Cardiac muscle cell (in vitro differentiated cells and primary cell): ENCODE results near the gene RTKN. TPM values are rescaled to one million over a fixed set of nuclear protein-coding genes. Genes with fewer than 3 reads are reported as not detected.
A peak's percentile ranks its signal among the peaks of the same experiment; 100 is the strongest.
"Not testable (repeated sequence)": the region's sequence is repeated elsewhere in the genome, so short reads cannot be mapped to it uniquely, and the experiment has no call there.

Source experiments
- DNase-seq, 2 donors: peaks; one replicate each; pipeline versions ENCODE4 v3.0.0 to v3.0.0-alpha.2; 2010 to 2017; ENCODE audit warnings: low read depth in 1 of 2, low spot score in 1 of 2
- H3K27ac ChIP-seq: fragments of 200-600 bp; sonication (generic); 2 replicates; pipeline ENCODE4 v1.5.1; 2016
- H3K27me3 ChIP-seq: fragments of 200-600 bp; sonication (generic); 2 replicates; pipeline ENCODE4 v1.6.0; 2016; ENCODE audit warnings: control low read depth
- H3K36me3 ChIP-seq: fragments of 200-600 bp; sonication (generic); 2 replicates; pipeline ENCODE4 v1.5.1; 2016; ENCODE audit warnings: control low read depth
- H3K4me1 ChIP-seq: fragments of 200-600 bp; sonication (generic); 2 replicates; pipeline ENCODE4 v1.8.1; 2017; ENCODE audit warnings: low read depth, mild to moderate bottlenecking, mixed run types
- H3K4me3 ChIP-seq: fragments of 200-600 bp; sonication (generic); 2 replicates; pipeline ENCODE4 v1.5.1; 2016; ENCODE audit warnings: mild to moderate bottlenecking
- H3K9me3 ChIP-seq: fragments of 200-600 bp; sonication (generic); 2 replicates; pipeline ENCODE4 v1.5.1; 2017; ENCODE audit warnings: low read depth, mild to moderate bottlenecking, control low read depth
- polyA plus RNA-seq: library from polyadenylated mRNA; unstranded; fragments of >200 nt; fragmentation: Nextera tagmentation; extraction: Ambion mirVana; gene quantifications from 2 replicates; pipeline ENCODE4 v1.2.1, GENCODE V29; 2016
- total RNA-seq: library from RNA; depleted of rRNA; stranded (reverse); fragments of >200 nt; gene quantifications from 2 replicates; pipeline ENCODE4 v1.2.3, GENCODE V29; 2016
- TF ChIP-seq, protein P1 (sequence below): IDR thresholded peaks from 2 replicates; pipeline ENCODE4 v1.5.1; 2012; ENCODE audit warnings: low read depth, mild to moderate bottlenecking, low read length

RTKN gene, protein sequence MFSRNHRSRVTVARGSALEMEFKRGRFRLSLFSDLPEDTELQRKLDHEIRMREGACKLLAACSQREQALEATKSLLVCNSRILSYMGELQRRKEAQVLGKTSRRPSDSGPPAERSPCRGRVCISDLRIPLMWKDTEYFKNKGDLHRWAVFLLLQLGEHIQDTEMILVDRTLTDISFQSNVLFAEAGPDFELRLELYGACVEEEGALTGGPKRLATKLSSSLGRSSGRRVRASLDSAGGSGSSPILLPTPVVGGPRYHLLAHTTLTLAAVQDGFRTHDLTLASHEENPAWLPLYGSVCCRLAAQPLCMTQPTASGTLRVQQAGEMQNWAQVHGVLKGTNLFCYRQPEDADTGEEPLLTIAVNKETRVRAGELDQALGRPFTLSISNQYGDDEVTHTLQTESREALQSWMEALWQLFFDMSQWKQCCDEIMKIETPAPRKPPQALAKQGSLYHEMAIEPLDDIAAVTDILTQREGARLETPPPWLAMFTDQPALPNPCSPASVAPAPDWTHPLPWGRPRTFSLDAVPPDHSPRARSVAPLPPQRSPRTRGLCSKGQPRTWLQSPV
- total RNA-seq: 41.1 and 53.3 TPM in 2 replicates
- 53.3 and 61.7 TPM in 2 replicates for polyA plus RNA-seq

DNA sequence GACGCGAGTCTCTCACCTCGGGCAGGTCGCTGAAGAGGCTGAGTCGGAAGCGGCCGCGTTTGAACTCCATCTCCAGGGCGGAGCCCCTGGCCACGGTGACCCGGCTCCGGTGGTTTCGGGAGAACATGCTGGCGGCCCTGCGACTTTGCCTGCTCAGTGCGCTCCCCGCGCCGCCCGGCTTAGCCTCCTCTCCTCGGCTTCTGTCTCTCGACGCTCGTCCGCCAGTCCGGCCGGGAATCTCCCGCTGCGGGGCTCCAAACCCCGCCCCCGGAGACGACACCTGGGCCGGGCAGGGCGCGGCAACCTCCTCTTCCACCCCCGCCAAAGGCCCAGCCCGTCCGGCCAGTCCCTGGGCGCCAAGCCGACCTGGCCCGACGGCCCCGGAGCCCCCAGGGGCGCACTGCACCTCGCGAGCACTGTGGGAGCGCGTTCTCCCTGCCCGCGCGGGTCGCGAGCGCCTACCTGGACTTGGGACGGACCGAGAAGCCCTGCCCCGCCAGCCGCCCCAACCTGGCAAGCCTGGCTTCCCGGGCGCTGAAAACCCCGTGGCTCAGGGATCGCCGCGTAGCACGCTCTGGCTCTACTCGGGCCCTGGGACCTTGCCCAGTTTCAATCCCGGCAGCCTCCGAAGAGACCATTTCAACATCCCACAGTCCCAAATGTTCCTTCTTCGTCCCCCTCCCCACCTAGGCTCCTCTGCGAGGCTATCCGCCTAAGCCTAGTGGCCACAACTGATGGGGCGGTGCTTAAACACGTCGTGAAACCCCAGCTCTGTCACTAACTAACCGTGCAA is at the start of gene RTKN:
RTKN (minus strand) TSS at position 248 of the 793 bp plus-strand sequence; CDS start at position 127, 121 bp downstream.
- TF ChIP-seq, protein P1, sequence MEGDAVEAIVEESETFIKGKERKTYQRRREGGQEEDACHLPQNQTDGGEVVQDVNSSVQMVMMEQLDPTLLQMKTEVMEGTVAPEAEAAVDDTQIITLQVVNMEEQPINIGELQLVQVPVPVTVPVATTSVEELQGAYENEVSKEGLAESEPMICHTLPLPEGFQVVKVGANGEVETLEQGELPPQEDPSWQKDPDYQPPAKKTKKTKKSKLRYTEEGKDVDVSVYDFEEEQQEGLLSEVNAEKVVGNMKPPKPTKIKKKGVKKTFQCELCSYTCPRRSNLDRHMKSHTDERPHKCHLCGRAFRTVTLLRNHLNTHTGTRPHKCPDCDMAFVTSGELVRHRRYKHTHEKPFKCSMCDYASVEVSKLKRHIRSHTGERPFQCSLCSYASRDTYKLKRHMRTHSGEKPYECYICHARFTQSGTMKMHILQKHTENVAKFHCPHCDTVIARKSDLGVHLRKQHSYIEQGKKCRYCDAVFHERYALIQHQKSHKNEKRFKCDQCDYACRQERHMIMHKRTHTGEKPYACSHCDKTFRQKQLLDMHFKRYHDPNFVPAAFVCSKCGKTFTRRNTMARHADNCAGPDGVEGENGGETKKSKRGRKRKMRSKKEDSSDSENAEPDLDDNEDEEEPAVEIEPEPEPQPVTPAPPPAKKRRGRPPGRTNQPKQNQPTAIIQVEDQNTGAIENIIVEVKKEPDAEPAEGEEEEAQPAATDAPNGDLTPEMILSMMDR: no peak
- H3K9me3 ChIP-seq: no peaks in the 10 kb centered on the region
- peak within 1 kb of the TSS; percentile 98 for H3K27ac ChIP-seq
- H3K4me1 ChIP-seq: peaks cover 14% of the 10 kb centered on the region
- peak; percentile 41 to 58 for DNase-seq
- H3K36me3 ChIP-seq: no peaks in the 10 kb centered on the region
- H3K4me3 ChIP-seq: peak within 1 kb of the TSS; percentile 41
- no peaks in the 10 kb centered on the region for H3K27me3 ChIP-seq

DNA sequence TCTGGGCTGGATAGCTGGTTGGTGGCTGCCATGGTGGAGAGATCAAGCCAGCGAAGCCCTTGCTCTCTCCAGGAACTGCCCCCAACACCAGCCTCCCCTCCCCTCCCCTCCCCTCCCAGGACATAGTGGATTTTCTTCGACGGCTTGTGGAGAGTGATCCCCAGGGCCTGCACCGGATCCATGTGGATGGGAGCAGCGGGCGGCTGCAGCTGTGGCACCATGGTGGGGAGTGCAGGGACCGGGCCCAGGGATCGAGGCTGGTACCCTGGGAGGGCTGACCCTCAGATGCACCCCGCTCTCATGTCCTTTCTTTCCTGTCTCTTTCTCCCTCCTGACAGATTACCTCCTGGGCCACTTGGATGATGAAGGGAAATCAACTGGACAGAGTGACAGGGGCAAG is 48.2 kb upstream of the RTKN start:
- Histone ChIP-seq H3K4me1 (no peaks in the 10 kb centered on the region), H3K27ac (no peak overlapping the region), H3K27me3 (peaks cover under 1% of the 10 kb centered on the region), H3K36me3 (peaks cover 24% of the 10 kb centered on the region), H3K4me3 (no peak overlapping the region), H3K9me3 (no peaks in the 10 kb centered on the region)
- DNase-seq: no peak
- TF ChIP-seq, protein P1: no peak

DNA sequence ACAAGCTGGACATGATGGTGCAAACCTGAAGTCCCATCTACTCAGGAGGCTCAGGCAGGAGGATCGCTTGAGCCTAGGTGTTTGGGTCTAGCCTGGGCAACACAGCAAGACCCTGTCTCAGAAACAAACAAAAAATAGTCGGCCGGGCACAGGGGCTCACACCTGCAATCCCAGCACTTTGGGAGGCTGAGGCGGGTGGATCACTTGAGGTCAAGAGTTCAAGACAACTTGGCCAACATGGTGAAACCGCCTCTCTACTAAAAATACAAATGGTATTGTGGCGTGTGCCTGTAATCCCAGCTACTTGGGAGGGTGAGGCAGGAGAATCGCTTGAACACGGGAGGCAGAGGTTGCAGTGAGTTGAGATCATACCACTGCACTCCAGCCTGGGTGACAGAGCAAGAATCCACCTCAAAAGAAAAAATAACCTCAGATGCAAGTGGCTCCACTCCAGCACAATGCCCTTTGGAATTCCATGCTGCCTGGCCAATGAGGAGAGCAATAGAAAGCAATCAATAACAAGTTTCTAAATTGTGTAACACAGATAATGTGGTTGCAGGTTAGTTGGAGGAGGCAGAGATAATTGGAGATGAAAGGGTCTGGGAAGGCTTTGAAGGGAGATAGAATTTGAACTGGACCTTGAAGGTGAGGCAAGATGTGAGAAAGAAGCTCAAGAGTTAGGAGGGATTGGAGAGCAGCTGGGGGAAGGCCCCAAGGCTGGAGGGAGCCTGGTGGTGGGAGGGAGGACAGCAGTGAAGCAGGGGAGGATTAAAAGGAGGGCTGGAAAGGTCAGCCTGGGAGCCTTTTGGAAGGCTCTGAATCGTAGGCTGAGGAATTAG is 47.1 kb upstream of the RTKN start:
- no peak overlapping the region for H3K27ac ChIP-seq
- H3K4me1 ChIP-seq: no peaks in the 10 kb centered on the region
- no peaks in the 10 kb centered on the region for H3K27me3 ChIP-seq
- H3K36me3 ChIP-seq: peaks cover 24% of the 10 kb centered on the region
- H3K9me3 ChIP-seq: no peaks in the 10 kb centered on the region
- no peak for DNase-seq
- TF ChIP-seq, protein P1: no peak
- H3K4me3 ChIP-seq: no peak overlapping the region

DNA sequence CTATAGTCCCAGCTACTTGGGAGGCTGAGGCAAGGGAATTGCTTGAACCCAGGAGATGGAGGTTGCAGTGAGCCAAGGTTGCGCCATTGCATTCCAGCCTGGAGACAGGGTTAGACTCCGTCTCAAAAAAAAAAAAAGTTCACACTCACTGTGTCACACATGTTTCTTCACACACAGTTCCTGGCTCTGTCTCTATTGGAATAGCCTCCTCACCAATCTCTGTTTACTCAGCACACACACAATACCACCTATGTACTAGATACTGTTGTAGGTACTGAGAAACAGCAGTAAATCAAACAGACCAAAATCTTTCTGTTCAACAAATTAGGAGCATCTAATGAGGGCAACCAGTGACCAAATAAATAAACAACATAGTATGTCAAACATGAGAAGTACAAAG is 44.4 kb upstream of the RTKN start:
- H3K9me3 ChIP-seq: no peaks in the 10 kb centered on the region
- DNase-seq: no peak
- H3K27ac ChIP-seq: no peak overlapping the region

DNA sequence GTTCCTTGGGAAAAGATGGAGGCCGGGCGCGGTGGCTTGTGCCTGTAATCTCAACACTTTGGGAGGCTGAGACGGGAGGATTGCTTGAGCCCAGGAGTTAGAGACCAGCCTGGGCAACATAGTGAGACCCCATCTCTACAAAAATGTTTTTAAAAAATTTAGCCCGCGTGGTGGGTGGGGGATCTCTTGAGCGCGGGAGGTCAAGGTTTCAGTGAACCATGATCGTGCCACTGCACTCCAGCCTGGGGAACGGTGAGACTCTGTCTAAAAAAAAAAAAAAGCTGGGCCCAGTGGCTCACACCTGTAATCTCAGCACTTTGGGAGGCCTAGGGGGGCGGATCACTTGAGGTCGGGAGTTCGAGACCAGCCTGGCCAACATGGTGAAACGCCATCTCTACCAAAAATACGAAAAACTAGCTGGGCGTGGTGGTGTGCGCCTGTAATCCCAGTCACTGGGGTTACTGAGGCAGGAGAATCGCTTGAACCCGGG is 42.0 kb upstream of the RTKN start:
- H3K27ac ChIP-seq, H3K36me3 ChIP-seq, H3K27me3 ChIP-seq, H3K4me1 ChIP-seq, H3K9me3 ChIP-seq, DNase-seq: not testable (repeated sequence)
- peak overlapping the region; percentile 90 for H3K4me3 ChIP-seq

More for the DNA sequence above, 44.4 kb upstream of the RTKN start:
- Histone ChIP-seq H3K4me1 (peaks cover 7% of the 10 kb centered on the region), H3K27me3 (no peaks in the 10 kb centered on the region), H3K4me3 (no peak overlapping the region), H3K36me3 (peaks cover 4% of the 10 kb centered on the region)
- TF ChIP-seq, protein P1: no peak
